Stimulated activated effector memory CD8-positive, alpha-beta T cell treated with anti-CD3 and anti-CD28 coated beads, Interleukin-12 subunit alpha, Interleukin-12 subunit beta, amount 100 ng/mL, for 72 hours (primary cell): ENCODE data around the gene MIF4GD.
A peak's percentile ranks its signal among the peaks of the same experiment; 100 is the strongest.

Source experiments
- ATAC-seq: fragments of 150-1000 bp; cut with Tn5 transposase; 2 replicates; pipeline ENCODE4 v1.10.0; 2021
- DNase-seq, 2 donors: peaks; one replicate each; pipeline ENCODE4 v3.0.0; 2021 to 2022; ENCODE audit warnings: low spot score in 2 of 2
- H3K27ac Mint-ChIP-seq: one replicate; pipeline ENCODE4 v1.8.0; 2022; ENCODE audit warnings: mild to moderate bottlenecking, mixed read lengths
- H3K36me3 Mint-ChIP-seq: one replicate; pipeline ENCODE4 v1.8.0; 2022; ENCODE audit warnings: mild to moderate bottlenecking, mixed read lengths
- H3K4me1 Mint-ChIP-seq: one replicate; pipeline ENCODE4 v1.8.0; 2022; ENCODE audit warnings: mixed read lengths
- H3K4me3 Mint-ChIP-seq: one replicate; pipeline ENCODE4 v1.8.0; 2022; ENCODE audit warnings: mild to moderate bottlenecking, mixed read lengths
- H3K9me3 Mint-ChIP-seq: one replicate; pipeline ENCODE4 v1.8.0; 2022; ENCODE audit warnings: mixed read lengths

The MIF4GD gene

DNA sequence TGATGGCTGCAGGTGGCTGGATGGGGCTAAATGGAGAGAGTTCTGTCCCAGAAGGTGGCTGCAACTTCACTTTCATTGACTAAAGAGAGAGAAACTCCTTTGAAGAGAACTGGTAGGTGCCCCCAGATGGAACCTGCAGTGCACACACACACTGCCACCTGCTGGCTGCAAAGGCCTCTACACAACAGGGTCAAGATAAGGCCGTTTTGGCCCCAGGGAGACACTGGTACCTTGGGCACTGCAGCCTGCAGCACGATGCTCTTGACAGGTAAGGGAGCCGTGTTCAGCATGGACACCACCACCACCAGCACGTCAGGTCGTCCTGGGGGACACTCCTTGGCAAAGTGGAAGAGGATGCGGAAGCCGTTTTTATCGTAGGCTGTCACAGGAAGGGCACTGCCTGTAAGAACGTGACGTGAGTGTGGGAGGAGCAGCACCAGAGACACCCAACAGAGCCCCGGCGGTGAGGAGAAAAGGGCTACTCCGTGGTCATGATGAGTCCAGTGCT is 32.3 kb downstream of the MIF4GD start:
- Mint-ChIP-seq H3K36me3 (peaks cover 100% of the 10 kb centered on the region), H3K27ac (peak overlapping the region; percentile 90), H3K4me3 (peak overlapping the region; percentile 25), H3K4me1 (peaks cover 39% of the 10 kb centered on the region), H3K9me3 (no peaks in the 10 kb centered on the region)
- ATAC-seq (peak; percentile 67), DNase-seq (peak; percentile 38 to 74)

DNA sequence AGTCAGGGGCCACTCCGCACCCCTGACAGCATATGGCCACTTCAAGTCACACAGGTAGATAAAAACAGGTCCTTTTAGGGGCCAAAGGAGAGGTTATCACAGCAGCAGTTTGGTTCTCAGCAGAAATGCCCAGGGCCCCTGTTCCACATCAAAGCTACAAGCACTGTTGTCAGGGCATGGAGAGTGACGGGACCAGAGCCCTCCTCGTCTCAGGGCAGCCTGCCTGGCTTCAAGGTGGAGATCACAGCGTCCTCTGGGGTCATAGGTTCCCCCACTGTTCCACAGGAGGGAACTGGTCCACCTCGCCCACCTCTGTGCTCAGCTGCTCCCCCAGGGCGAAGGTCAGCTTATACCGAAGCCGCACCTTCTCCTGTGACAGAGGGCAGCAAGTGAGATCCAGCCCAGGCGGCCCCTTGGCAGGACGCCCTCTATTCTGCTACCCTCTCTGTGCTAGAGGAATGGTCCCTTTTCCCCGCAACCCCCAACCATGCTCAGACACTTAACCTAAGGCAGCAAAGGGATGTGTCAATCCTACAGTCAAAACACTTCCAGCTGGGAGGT is 32.9 kb downstream of the MIF4GD start:
- DNase-seq (no peak), ATAC-seq (no peak)
- no peaks in the 10 kb centered on the region for H3K9me3 Mint-ChIP-seq
- H3K4me3 Mint-ChIP-seq, result no peak overlapping the region
- H3K4me1 Mint-ChIP-seq, result peaks cover 33% of the 10 kb centered on the region
- H3K36me3 Mint-ChIP-seq, result peaks cover 100% of the 10 kb centered on the region
- H3K27ac Mint-ChIP-seq, result no peak overlapping the region

DNA sequence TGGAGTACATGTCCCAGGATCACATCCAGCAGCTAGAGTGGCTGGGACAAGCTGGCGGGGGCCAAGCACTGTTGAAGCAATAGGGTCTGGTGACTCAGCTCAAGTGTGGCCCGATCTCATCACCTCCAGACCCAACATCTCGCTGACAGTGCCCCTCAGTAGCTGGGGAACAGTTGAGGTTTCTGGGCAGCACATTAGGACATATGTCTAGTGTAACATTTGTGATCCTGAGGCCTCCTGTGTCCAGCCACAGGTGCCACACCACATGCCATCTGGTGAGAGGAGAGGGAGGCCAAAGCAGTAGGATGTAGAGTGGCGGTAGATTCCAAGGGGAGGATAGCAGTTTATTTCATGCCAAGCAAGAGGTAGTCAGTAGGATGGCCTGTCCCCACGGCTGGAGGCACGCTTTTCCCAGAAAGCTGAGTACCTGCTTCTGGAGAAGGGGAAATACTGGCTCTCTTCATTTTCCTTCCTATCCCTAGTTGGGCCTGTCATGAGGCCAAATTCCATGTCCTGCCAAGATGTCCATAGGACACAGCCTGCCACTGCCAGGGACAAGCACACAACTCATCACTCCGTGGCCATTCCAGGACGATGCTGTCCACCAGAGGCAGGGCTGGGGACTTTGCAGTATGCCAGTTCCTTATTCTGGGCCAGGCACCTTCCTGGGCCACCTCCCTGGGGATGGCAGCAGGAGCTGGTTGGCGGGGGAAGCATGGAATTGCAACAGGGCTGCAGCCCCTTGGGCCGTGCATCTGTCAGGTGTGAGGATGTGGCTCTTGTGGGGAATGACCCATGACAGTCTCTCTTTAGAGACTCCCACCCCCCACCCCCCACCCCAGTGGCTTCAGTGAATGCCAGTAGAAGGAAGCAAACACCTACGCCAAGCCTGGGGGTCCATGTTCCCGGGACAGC is 33.7 kb downstream of the MIF4GD start:
- DNase-seq, result no peak
- peak overlapping the region; percentile 19 for H3K27ac Mint-ChIP-seq
- no peak for ATAC-seq
- peaks cover 100% of the 10 kb centered on the region for H3K36me3 Mint-ChIP-seq
- H3K4me3 Mint-ChIP-seq, result no peak overlapping the region
- H3K4me1 Mint-ChIP-seq, result peaks cover 26% of the 10 kb centered on the region
- H3K9me3 Mint-ChIP-seq, result no peaks in the 10 kb centered on the region

DNA sequence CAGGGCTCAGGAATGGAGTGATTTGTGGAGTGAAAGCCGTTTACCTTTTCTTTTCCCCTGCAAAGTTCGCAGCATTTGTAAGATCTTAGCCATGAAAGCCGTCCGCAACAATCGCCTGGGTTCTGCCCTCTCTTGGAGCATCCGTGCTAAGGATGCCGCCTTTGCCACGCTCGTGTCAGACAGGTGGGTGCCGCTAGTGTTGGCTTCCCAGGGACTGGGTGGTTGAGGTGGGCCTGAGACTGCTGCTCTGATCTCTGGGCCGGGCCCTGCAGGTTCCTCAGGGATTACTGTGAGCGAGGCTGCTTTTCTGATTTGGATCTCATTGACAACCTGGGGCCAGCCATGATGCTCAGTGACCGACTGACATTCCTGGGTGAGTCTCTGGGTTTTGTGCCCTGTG is 38.2 kb downstream of the MIF4GD start:
- Mint-ChIP-seq H3K9me3 (no peaks in the 10 kb centered on the region), H3K36me3 (peaks cover 100% of the 10 kb centered on the region), H3K4me3 (no peak overlapping the region), H3K4me1 (no peaks in the 10 kb centered on the region), H3K27ac (peak overlapping the region; percentile 34)
- no peak for ATAC-seq
- no peak for DNase-seq

DNA sequence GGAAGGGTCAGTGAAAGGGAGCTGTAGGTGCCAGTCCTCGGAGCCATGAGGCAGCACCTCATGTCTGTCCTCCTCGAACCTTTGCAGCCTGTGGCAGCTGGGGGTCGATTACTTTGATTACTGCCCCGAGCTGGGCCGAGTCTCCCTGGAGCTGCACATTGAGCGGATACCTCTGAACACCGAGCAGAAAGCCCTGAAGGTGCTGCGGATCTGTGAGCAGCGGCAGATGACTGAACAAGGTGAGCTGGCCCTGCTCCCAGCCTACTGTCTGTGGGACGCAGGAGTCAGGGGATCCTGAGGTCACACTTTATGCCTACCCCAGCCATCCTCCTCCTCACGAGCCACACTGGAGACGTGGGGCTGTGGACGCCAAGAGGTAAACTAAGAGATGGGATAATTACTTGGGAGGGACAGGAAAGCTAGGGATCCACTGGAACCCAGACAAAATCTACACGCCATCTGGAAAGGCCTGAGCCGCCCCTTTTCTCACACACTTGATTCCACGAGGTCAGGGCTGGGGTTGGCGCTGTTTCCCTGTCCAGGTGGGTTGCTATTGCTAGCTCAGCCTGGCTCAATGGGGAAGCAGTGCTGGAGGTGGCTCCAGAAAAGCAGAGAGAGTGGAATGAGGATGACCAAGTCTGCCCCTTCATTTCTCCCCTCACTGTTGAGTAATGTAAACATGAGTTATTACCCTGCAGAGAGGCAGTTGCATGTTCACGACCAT is 39.1 kb downstream of the MIF4GD start:
- H3K4me1 Mint-ChIP-seq, result no peaks in the 10 kb centered on the region
- ATAC-seq, result no peak
- H3K36me3 Mint-ChIP-seq, result peaks cover 100% of the 10 kb centered on the region
- no peaks in the 10 kb centered on the region for H3K9me3 Mint-ChIP-seq
- no peak for DNase-seq
- peak overlapping the region; percentile 48 for H3K27ac Mint-ChIP-seq
- H3K4me3 Mint-ChIP-seq, result no peak overlapping the region

DNA sequence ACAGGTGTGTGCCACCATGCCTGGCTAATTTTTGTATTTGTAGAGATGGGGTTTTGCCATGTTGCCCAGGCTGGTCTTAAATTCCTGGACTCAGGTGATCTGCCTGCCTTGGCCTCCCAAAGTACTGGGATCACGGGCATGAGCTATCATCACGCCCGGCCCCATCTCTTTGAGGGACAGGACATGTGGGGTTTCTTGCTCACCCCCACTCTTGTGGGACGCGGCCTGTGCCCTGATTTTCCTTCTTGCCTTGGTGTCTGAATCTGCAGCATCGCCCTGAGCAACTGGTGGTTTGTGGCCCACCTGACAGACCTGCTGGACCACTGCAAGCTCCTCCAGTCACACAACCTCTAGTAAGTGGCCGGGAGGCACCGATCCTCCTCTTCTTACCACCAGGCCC is 40.0 kb downstream of the MIF4GD start:
- H3K9me3 Mint-ChIP-seq, result no peaks in the 10 kb centered on the region
- H3K4me1 Mint-ChIP-seq, result no peaks in the 10 kb centered on the region
- no peak for DNase-seq
- H3K27ac Mint-ChIP-seq, result peak overlapping the region; percentile 48
- no peak for ATAC-seq
- no peak overlapping the region for H3K4me3 Mint-ChIP-seq
- peaks cover 100% of the 10 kb centered on the region for H3K36me3 Mint-ChIP-seq

DNA sequence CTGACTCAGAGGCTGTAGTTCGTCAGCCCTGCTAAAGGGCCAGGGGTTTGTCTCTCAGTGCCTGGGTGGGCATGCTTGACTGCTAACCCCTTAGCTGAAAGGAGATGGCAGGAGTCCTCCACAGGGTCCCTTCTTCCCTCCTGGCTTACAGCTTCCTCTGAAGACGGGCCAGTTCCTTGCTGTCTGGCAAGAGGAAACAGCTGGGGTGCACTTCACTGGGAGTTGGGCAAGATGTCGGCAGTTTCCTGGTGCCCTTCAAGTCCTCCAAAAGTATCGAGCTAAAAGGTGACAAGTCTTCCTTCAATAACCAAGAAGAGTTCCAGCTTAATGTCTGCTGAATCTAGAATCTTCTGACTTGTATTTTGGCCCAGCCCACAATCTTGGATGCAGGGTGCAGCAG is 42.2 kb downstream of the MIF4GD start:
- Mint-ChIP-seq H3K27ac (no peak overlapping the region), H3K9me3 (no peaks in the 10 kb centered on the region), H3K4me1 (no peaks in the 10 kb centered on the region), H3K4me3 (no peak overlapping the region), H3K36me3 (peaks cover 98% of the 10 kb centered on the region)
- DNase-seq (no peak), ATAC-seq (no peak)

DNA sequence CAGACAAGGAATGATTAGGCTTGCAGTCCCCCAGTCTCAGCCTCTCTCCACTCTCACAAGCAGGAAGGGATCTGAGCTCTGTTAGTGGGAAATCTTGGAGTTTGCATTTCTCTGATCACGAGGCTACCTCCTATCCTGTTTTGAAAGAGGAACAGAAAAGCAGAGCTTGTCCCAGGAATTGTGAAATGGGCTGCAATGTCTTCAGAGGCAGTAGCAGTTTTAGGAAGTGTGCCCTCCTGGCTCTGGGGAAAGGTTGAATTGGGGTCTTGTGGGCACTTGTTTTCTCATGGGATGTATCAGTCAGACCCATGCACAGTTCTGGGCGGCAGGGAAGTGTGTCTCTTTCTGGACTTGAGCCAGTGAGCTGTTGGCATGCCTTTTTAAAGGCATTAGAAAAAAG is 42.7 kb downstream of the MIF4GD start:
- H3K4me1 Mint-ChIP-seq, result no peaks in the 10 kb centered on the region
- no peak overlapping the region for H3K4me3 Mint-ChIP-seq
- peaks cover 98% of the 10 kb centered on the region for H3K36me3 Mint-ChIP-seq
- DNase-seq, result no peak
- H3K27ac Mint-ChIP-seq, result peak overlapping the region; percentile 64
- no peaks in the 10 kb centered on the region for H3K9me3 Mint-ChIP-seq
- ATAC-seq, result no peak

DNA sequence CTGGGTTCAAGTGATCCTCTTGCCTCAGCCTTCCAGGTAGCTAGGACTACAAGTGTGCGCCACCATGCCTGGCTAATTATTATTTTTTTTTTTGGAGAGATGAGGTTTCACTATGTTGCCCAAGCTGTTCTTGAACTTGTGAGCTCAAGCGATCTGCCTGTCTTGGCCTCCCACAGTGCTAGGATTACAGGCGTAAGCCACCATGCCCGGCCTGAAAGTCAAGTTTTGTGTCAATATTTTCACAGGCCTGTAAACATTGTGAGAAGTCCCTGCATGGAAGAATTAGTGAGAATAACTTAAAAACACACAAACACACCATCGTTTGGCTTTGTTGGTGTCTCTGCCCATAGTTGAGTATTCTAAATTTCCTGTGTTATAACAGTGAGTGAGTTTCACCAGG is 43.3 kb downstream of the MIF4GD start:
- H3K9me3 Mint-ChIP-seq, result no peaks in the 10 kb centered on the region
- no peaks in the 10 kb centered on the region for H3K4me1 Mint-ChIP-seq
- peaks cover 98% of the 10 kb centered on the region for H3K36me3 Mint-ChIP-seq
- H3K27ac Mint-ChIP-seq, result peak overlapping the region; percentile 64
- no peak overlapping the region for H3K4me3 Mint-ChIP-seq
- ATAC-seq, result no peak
- no peak for DNase-seq

DNA sequence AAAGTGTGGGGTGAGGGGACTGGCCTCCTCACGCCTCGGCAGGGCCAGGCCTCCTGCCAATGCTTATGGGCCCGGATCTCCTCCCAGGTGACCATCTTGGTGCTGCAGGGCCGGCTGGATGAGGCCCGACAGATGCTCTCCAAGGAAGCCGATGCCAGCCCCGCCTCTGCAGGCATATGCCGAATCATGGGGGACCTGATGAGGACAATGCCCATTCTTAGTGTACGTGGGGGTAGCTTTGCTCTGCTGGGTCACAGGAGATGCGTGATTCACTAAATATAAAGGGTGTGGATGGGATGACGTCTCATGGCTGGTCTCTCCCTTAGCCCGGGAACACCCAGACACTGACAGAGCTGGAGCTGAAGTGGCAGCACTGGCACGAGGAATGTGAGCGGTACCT is 46.0 kb downstream of the MIF4GD start:
- Mint-ChIP-seq H3K4me3 (no peak overlapping the region), H3K36me3 (peaks cover 98% of the 10 kb centered on the region), H3K9me3 (no peaks in the 10 kb centered on the region), H3K27ac (peak overlapping the region; percentile 61), H3K4me1 (no peaks in the 10 kb centered on the region)
- DNase-seq (no peak), ATAC-seq (no peak)

DNA sequence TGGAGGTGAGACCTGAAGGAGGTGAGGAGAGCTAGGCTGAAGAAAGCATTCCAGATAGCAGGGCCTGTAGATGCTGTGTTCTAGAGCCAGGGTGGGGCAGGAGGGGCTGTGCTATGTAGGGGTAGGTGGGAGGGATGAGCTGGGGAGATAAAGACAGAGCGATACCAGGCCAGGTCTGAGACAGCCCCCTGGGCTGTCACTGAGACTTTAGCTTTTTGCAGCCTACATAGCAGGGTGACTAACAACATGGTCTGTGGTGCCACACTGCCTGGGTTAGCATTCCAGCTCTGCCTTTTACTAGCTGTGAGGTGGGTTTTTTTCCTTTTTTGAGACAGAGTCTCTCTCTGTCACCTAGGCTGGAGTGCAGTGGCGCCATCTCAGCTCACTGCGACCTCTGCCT is 51.2 kb downstream of the MIF4GD start:
- no peak for ATAC-seq
- no peak overlapping the region for H3K4me3 Mint-ChIP-seq
- H3K4me1 Mint-ChIP-seq, result no peaks in the 10 kb centered on the region
- no peaks in the 10 kb centered on the region for H3K9me3 Mint-ChIP-seq
- H3K36me3 Mint-ChIP-seq, result peaks cover 100% of the 10 kb centered on the region
- peak overlapping the region; percentile 73 for H3K27ac Mint-ChIP-seq
- DNase-seq, result no peak

DNA sequence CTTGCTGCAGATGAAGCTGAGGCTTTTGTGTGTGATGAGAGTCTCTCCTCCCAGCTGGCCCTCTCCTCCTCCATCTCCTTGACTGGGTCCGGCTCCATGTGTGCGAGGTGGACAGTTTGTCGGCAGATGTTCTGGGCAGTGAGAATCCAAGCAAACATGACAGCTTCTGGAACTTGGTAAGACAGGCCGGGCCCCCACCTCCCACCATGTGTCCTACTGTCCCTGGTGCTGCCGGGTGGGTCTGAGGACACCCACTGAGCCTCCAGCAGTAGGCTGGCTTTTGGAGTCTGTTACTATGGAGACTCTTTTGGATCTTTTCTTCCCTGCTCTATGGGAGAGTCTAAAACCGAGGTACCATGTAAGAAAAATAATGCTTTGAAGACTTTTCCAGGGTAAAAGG is 52.9 kb downstream of the MIF4GD start:
- peaks cover 100% of the 10 kb centered on the region for H3K36me3 Mint-ChIP-seq
- DNase-seq (no peak), ATAC-seq (no peak)
- no peak overlapping the region for H3K4me3 Mint-ChIP-seq
- H3K27ac Mint-ChIP-seq, result no peak overlapping the region
- no peaks in the 10 kb centered on the region for H3K9me3 Mint-ChIP-seq
- no peaks in the 10 kb centered on the region for H3K4me1 Mint-ChIP-seq
